ENCODE data around the gene BTBD9. TPM values are rescaled to one million over a fixed set of nuclear protein-coding genes. Genes with fewer than 3 reads are reported as not detected.

Gene BTBD9
- total RNA-seq, 4 donors from 2014 or later: 9.2 to 16.3 (median 11.6) TPM

GRCh38 chr6:38502423-38502822, 137.3 kb downstream of the BTBD9 start:
- Histone ChIP-seq H3K9me3 (no peaks in the 10 kb centered on the region), H3K27ac (no peak overlapping the region), H3K27me3 (no peaks in the 10 kb centered on the region), H3K4me3 (no peak overlapping the region), H3K36me3 (no peaks in the 10 kb centered on the region), H3K4me1 (peaks cover 0 to 14% (median 0%) of the 10 kb centered on the region in 3 donors)
- TF ChIP-seq POLR2A (IDR thresholded peaks at IDR 0.05) (no peak), CTCF (IDR thresholded peaks at IDR 0.05) (no peak)
- no peak for DNase-seq
- 85 to 90% methylated on average over 4 of the region's 4 CpGs for WGBS, 2 donors
- intact Hi-C loops (cut with DNase I): no loop called here

GRCh38 chr6:38501931-38502330, 137.8 kb downstream of the BTBD9 start:
- Histone ChIP-seq H3K27me3 (no peaks in the 10 kb centered on the region), H3K4me1 (peaks cover 0 to 14% (median 0%) of the 10 kb centered on the region in 3 donors), H3K36me3 (no peaks in the 10 kb centered on the region), H3K9me3 (no peaks in the 10 kb centered on the region), H3K27ac (no peak overlapping the region), H3K4me3 (no peak overlapping the region)
- intact Hi-C loops (cut with DNase I): no loop called here
- no peak for DNase-seq
- TF ChIP-seq POLR2A (IDR thresholded peaks at IDR 0.05) (no peak), CTCF (IDR thresholded peaks at IDR 0.05) (no peak)
- WGBS, 2 donors: 89 to 94% methylated on average over 1 of the region's 1 CpG

- Histone ChIP-seq H3K27me3 (no peaks in the 10 kb centered on the region), H3K4me1 (peaks cover 0 to 14% (median 0%) of the 10 kb centered on the region in 3 donors), H3K36me3 (no peaks in the 10 kb centered on the region), H3K9me3 (no peaks in the 10 kb centered on the region), H3K27ac (no peak overlapping the region), H3K4me3 (no peak overlapping the region)
- intact Hi-C loops (cut with DNase I): loop anchor here (10.0 kb wide), 1 partner anchor 805 kb away; the partner anchor contains the start of gene MDGA1
- 57 to 61% methylated on average over 5 of the region's 5 CpGs for WGBS, 2 donors
- no peak for DNase-seq
- TF ChIP-seq CTCF (IDR thresholded peaks at IDR 0.05) (no peak), POLR2A (IDR thresholded peaks at IDR 0.05) (no peak)
Measured at GRCh38 chr6:38499529-38500096, 140.1 kb downstream of the BTBD9 start.

GRCh38 chr6:38498805-38499445, 140.8 kb downstream of the BTBD9 start:
- DNase-seq: no peak
- H3K4me1 ChIP-seq: peaks cover 0 to 14% (median 0%) of the 10 kb centered on the region in 3 donors
- no peaks in the 10 kb centered on the region for H3K36me3 ChIP-seq
- no peaks in the 10 kb centered on the region for H3K27me3 ChIP-seq
- intact Hi-C loops (cut with DNase I): loop anchor here (10.0 kb wide), 1 partner anchor 804 kb away; the partner anchor contains the start of gene MDGA1
- H3K27ac ChIP-seq: no peak overlapping the region
- 52 to 53% methylated on average over 5 of the region's 5 CpGs for WGBS, 2 donors
- TF ChIP-seq CTCF (IDR thresholded peaks at IDR 0.05) (no peak), POLR2A (IDR thresholded peaks at IDR 0.05) (no peak)
- no peaks in the 10 kb centered on the region for H3K9me3 ChIP-seq
- H3K4me3 ChIP-seq: no peak overlapping the region

- intact Hi-C loops (cut with DNase I): loop anchor here (10.0 kb wide), 1 partner anchor 803 kb away; the partner anchor contains the start of gene MDGA1
- no peak for DNase-seq
- no peak overlapping the region for H3K27ac ChIP-seq
- 83 to 92% methylated on average over 1 of the region's 1 CpG for WGBS, 2 donors
- TF ChIP-seq POLR2A (IDR thresholded peaks at IDR 0.05) (no peak), CTCF (IDR thresholded peaks at IDR 0.05) (no peak)
- no peaks in the 10 kb centered on the region for H3K27me3 ChIP-seq
- H3K4me1 ChIP-seq: peaks cover 0 to 14% (median 0%) of the 10 kb centered on the region in 3 donors
- no peaks in the 10 kb centered on the region for H3K36me3 ChIP-seq
- no peaks in the 10 kb centered on the region for H3K9me3 ChIP-seq
- no peak overlapping the region for H3K4me3 ChIP-seq
Measured at GRCh38 chr6:38498085-38498484, 141.6 kb downstream of the BTBD9 start.
